IPS-18c (cell line): Measurements from ENCODE around the gene CCNY.
"Not testable (repeated sequence)": the region's sequence is repeated elsewhere in the genome, so short reads cannot be mapped to it uniquely, and the experiment has no call there.

Experiments used
- H3K4me3 ChIP-seq: 2 replicates; pipeline ENCODE4 v1.7.0; 2013; ENCODE audit warnings: low read depth, mild to moderate bottlenecking, low read length, moderate library complexity; ENCODE audit not compliant: insufficient read depth
- H3K9me3 ChIP-seq: one replicate; pipeline ENCODE4 v1.6.1; 2013; ENCODE audit warnings: mild to moderate bottlenecking, low read length, moderate library complexity; ENCODE audit not compliant: control insufficient read depth, insufficient read depth

CCNY gene

DNA sequence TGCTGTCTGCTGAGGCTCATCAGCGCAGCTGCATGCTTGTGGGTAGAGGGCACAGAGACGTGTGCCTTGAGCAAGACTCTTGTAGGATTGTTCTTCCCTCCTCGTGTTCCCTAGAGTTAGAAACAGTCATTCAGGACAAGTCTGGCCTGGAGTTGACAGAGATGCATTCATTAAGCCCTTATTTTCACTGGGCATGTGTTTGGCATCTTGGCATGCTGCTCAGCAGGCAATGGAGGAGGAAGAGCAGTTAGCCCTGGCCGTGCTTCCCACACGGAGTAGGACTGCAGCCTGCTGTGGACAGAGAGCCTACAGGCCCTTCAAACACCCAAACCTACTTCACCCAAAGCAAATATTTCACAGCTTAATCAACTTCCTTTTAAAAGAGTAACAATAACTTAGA is 195.8 kb downstream of the CCNY start:
- H3K4me3 ChIP-seq: no peak overlapping the region
- H3K9me3 ChIP-seq: peaks cover 7% of the 10 kb centered on the region

- Histone ChIP-seq H3K9me3 (peaks cover 7% of the 10 kb centered on the region), H3K4me3 (no peak overlapping the region)
Measured at GRCh38 chr10:35533565-35533964, 197.3 kb downstream of the CCNY start.

DNA sequence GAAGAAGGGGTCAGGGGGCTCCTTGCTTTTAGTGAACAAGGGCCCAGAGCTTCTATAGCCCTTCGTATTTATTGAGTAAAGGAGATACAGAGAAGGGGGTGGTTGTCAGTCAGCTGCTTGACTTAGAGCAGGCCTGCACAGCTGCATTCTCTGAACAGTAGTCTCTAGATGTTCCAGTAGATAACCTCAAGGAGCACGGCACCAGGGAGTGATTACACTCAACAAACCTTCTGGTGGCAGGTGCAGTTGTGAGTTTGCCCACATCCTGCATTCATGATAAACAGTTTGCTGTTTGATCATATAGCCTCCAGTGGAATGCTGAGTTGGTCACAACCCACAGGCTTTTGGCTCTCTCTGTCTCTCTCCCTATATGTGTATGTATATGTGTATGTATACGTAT is 198.8 kb downstream of the CCNY start:
- Histone ChIP-seq H3K4me3 (no peak overlapping the region), H3K9me3 (peaks cover 7% of the 10 kb centered on the region)

DNA sequence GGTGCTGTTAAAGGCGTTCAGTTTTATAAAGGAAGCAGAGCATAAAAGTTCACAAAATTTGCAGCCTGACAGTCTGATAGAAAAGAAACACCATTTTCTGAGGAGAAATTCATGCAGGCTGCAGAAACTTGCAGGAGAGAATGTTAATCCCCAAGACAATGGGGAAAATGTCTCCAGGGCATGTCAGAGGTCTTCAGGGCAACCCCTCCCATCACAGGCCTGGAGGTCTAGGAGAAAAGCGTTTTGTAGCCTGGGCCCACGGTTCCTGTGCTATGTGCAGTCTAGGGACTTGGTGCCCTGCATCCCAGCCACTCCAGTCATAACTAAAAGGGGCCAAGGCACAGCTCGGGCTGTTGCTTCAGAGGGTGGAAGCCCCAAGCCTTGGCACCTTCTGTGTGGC is 200.5 kb downstream of the CCNY start:
- Histone ChIP-seq H3K9me3 (peaks cover 7% of the 10 kb centered on the region), H3K4me3 (no peak overlapping the region)

DNA sequence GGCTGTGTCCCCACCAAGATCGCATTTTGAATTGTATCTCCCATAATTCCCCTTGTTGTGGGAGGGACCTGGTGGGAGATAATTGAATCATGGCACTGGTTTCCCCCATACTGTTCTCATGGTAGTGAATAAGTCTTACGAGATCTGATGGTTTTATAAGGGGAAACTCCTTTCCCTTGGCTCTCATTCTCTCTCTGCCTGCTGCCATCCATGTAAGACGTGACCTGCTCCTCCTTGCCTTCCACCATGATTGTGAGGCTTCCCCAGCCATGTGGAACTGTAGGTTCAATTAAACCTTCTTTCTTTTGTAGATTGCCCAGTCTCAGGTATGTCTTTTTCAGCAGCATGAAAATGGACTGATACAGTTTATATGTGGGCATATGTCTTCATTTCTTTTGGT is 201.6 kb downstream of the CCNY start:
- H3K4me3 ChIP-seq: not testable (repeated sequence)

GRCh38 chr10:35540296-35541164 is 204.2 kb downstream of the CCNY start:
- H3K4me3 ChIP-seq: no peak overlapping the region
- H3K9me3 ChIP-seq: no peaks in the 10 kb centered on the region

More for the DNA sequence above, 201.6 kb downstream of the CCNY start:
- not testable (repeated sequence) for H3K9me3 ChIP-seq

- Histone ChIP-seq H3K4me3 (no peak overlapping the region), H3K9me3 (no peaks in the 10 kb centered on the region)
Measured at GRCh38 chr10:35541720-35542119, 205.4 kb downstream of the CCNY start.

DNA sequence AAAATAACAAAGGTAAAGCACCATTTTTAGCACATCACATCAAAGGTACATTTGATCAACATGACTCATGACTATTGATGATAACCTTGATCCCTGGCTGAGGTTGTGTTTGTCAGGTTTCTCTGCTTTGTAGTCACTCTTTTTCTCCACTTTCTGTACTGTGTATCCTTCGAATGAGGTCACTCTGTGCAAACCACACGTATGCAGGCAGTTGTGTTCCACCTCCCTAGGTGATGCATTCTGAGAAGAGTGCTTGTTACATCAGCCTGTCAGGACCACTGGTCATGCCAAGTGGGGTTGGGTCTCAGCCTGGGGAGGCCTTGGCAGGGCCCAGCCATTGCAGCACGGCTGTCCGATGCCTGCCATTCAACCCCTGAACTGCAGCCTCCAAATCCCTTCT is 206.0 kb downstream of the CCNY start:
- no peaks in the 10 kb centered on the region for H3K9me3 ChIP-seq
- no peak overlapping the region for H3K4me3 ChIP-seq

DNA sequence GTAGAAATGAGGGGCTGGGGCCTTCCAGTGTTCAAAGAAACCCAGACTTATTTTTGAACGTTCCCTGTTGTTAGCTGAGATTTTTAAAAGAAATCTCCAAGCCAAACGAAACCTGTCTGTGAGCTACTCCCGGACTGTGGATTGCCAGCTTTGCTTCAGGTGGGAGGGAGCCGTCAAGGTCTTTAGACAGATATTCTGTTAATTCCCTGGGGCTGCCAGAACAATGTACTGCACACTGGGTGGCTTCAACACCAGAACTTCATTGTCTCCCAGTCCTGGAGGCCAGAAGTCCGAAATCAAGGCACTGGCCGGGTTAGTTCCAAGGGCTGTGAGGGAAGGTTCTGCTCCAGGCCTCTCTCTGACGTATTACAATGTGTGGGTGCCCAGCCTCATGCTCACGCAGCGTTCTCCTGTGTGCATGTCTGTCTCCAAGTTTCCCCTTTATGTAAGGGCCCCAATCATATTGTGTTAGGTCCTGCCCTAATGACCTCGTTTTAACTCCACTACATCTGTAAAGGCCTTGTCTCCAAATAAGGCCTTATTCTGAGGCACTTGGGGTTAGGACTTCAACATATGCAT is 208.9 kb downstream of the CCNY start:
- no peaks in the 10 kb centered on the region for H3K9me3 ChIP-seq

DNA sequence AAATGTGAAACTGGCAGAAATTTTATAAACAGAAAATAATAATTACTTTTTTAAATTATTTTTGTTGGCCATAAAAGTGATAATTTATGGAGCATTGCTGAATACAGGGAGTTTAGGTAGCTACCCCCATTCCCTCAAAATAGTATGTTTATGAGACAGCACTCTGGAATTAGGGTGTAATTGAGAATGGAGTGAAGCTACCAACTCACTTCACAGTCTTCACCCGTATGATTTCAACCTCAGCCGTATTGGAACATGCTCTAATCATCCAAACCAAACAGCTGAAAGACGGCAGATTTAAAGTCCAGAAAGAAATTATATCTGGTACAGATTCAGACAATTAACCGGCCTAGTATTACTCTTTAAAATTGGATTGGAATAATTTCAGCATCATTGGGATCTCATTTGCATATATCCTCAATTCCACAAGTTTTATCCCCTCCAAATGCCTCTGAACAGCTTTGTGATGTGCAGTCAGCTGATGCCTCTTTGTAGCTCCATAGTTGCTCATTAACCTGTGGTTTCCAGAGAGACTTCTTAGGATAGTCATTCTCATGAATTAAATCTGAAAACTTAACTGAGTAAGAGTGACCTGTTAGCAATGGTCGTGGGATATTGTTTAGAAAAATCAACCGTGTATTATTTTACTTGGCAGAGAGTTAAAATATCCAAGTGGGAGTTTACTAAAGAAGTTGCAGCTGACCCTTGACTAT is 209.7 kb downstream of the CCNY start:
- no peak overlapping the region for H3K4me3 ChIP-seq
- no peaks in the 10 kb centered on the region for H3K9me3 ChIP-seq

More for the DNA sequence above, 208.9 kb downstream of the CCNY start:
- no peak overlapping the region for H3K4me3 ChIP-seq

DNA sequence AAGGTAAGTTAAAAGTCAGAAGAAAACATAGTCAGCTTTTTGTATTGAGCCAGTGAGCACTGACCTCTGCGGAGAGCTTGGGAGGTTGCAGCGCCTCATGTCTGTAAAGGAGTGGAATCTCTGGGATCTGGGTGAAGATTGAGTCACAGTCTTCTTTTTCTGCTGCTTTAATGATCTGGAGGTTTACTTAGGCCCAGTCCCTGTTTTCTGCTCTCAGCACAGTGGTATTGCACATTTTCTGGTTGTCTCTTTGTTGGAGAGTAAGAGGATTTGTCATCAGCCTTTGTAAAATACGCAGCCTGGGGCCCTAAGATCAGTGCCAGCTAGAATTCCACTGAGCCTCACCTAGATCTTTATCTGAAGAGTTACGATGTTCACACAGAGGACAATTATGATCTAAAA is 210.5 kb downstream of the CCNY start:
- H3K4me3 ChIP-seq: no peak overlapping the region
- H3K9me3 ChIP-seq: no peaks in the 10 kb centered on the region

DNA sequence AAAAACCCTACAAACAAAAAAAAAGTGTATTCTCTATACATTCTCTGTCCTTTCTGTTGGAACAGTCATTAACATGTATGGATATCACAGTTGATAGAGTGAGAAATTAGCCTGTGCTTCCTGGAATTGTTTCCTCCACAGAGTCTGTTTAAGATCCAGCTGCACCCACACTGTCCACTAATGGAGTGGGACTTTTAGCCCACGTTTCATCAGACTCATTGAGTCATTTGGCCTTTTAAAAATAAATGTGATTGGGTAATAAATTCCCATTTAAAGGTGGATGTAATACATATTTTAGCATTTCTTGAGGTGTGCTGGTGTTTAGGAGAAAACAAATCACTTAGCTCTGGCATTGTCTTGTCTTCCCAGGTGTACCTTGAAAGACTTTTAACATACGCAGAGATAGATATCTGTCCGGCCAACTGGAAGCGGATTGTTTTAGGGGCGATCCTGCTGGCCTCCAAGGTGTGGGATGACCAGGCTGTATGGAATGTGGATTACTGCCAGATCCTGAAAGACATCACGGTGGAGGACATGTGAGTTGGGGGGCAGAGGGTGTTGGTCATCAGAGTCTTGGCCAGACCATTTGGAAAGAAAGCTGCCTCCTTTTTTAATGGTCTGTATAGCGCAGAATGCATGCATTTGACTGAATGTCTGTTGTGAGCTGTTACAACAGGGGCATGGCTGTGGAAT is 216.5 kb downstream of the CCNY start:
- Histone ChIP-seq H3K4me3 (no peak overlapping the region), H3K9me3 (no peaks in the 10 kb centered on the region)

DNA sequence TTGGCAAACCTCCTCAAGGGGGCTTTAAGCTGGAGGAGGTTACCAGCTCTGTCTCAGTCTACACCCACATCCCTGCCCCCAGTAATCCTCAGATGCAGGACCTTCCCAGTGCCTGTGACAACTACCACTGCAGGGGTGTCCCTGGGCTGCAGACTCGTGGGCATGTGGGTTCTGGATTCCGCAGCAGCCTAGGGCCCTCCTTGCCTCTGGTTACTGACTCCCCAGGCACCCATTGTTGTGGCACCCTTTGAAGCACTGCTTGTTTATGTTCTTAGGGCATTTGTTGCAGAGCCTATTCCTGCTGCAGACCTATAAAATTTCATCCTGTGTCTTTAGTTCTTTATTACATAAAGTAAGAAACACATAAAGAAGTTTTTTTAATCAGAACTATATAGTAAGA is 217.7 kb downstream of the CCNY start:
- no peak overlapping the region for H3K4me3 ChIP-seq
- H3K9me3 ChIP-seq: no peaks in the 10 kb centered on the region

- Histone ChIP-seq H3K4me3 (no peak overlapping the region), H3K9me3 (no peaks in the 10 kb centered on the region)
Measured at GRCh38 chr10:35554461-35555056, 218.2 kb downstream of the CCNY start.

DNA sequence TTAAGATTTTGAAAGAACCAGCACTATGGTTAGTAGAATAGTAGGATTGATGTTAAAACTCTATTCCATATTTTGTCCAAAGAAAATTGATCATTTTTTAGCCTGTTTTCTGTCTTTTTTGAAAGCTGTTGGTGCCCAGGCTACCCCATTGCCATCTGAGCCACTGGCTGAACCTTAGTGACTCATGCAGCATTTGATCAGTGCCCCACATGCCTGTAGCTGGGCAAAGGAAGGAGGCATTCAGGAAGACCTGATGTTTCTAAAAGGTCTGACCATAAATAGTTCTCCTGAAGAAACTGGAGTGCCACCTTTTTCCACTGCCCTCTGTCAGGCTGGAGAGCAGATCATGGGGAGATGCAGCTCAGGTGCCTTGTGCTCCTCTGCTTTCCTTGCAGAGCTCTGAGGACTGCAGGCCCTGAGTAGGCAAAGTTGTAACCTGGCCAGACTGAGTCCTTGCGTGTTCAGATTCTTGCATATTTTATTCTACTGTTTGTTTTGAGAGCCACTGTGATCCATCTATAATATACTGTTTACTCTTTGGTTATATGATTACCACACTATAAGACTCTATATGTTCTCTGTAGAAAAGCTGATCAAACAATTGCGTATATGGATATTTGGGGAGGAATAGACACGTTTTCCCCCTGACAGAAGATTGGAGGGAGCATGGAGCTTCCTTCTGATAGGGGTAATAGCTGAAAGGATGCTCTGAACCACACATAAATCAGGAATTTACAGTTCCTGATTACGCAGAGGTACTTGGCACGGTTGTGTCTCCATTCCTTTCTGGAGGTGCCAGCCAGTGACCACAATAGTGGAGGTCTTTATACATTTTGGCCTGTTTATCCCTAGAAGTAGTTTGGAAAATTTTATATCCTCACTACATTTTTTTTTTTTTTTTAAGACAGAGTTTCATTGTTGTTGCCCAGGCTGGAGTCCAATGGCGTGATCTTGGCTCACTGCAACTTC is 219.9 kb downstream of the CCNY start:
- Histone ChIP-seq H3K9me3 (no peaks in the 10 kb centered on the region), H3K4me3 (no peak overlapping the region)

DNA sequence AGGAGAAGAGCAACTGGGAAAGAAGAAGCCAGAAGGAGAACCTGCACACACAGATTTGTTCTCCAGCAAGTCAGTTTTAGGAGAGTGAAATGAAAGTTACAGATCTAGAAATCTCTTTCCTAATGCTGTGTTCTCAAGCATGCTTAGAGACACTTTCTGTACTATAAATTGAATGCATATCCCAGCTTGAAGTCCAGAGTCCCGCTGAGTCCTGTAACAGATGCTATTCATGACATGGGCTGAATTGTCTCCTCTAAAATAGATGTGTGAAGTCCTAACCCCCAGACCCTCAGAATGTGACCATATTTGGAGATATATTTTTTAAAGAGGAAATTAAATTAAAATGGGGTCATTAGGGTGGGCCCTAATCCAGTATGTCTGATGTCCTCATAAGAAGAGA is 222.0 kb downstream of the CCNY start:
- Histone ChIP-seq H3K4me3 (no peak overlapping the region), H3K9me3 (no peaks in the 10 kb centered on the region)
